Measurements from ENCODE around the gene NRROS. TPM values are rescaled to one million over a fixed set of nuclear protein-coding genes. Genes with fewer than 3 reads are reported as not detected.
A peak's percentile ranks its signal among the peaks of the same experiment; 100 is the strongest.

The NRROS gene
- total RNA-seq, 1 experiment from 2014 or later, result 0.07 TPM

- no peak overlapping the region for H3K9ac ChIP-seq (ENCODE audit: low read length)
- TF ChIP-seq EZH2 (IDR thresholded peaks at IDR 0.05; ENCODE audit: low read length, unreplicated experiment), result no peak
- TF ChIP-seq EZH2phosphoT487 (IDR thresholded peaks at IDR 0.05; ENCODE audit: borderline replicate concordance, low read length), result no peak
- TF ChIP-seq CTCF (conservative IDR thresholded peaks at IDR 0.05; ENCODE audit: low read depth, low read length), result no peak
- ChIA-PET CTCF (no interaction called here), POLR2A (ENCODE audit: unreplicated experiment) (no interaction called here)
- BruUV-seq (replicated peaks), result no TSS peak
- no peaks in the 10 kb centered on the region for H3K27me3 ChIP-seq (ENCODE audit: low read length)
- intact Hi-C loops (cut with micrococcal nuclease), result no loop called here
- H2AFZ ChIP-seq (ENCODE audit: low read length), result no peak overlapping the region
- no peaks in the 10 kb centered on the region for H3K36me3 ChIP-seq (ENCODE audit: low read depth, low read length)
- H3F3A ChIP-seq (ENCODE audit: low read length, unreplicated experiment), result no peaks in the 10 kb centered on the region
- ATAC-seq, result no peak
- no peaks in the 10 kb centered on the region for H3K9me3 ChIP-seq (ENCODE audit: low read length)
- H3K4me1 ChIP-seq (ENCODE audit: insufficient read depth, low read length), result no peaks in the 10 kb centered on the region
- H3K79me2 ChIP-seq (ENCODE audit: low read length), result no peaks in the 10 kb centered on the region
- no peak for DNase-seq
- H3K4me3 ChIP-seq (ENCODE audit: low read length), result no peak overlapping the region
- H4K20me1 ChIP-seq (ENCODE audit: low read length), result no peaks in the 10 kb centered on the region
- no peak overlapping the region for H3K27ac ChIP-seq (ENCODE audit: low read length)
- no peak overlapping the region for H3K4me2 ChIP-seq (ENCODE audit: low read length)
- H3K9me2 ChIP-seq (replicated peaks; ENCODE audit: low read length), result no peaks in the 10 kb centered on the region
These were observed 61.3 kb downstream of the NRROS start for GRCh38 chr3:196700801-196701200.

- no peak overlapping the region for H2AFZ ChIP-seq (ENCODE audit: low read length)
- no peak overlapping the region for H3K4me3 ChIP-seq (ENCODE audit: low read length)
- DNase-seq (no peak), ATAC-seq (no peak)
- no peaks in the 10 kb centered on the region for H3F3A ChIP-seq (ENCODE audit: low read length, unreplicated experiment)
- H3K79me2 ChIP-seq (ENCODE audit: low read length), result no peaks in the 10 kb centered on the region
- no peaks in the 10 kb centered on the region for H3K36me3 ChIP-seq (ENCODE audit: low read depth, low read length)
- H3K4me2 ChIP-seq (ENCODE audit: low read length), result no peak overlapping the region
- intact Hi-C loops (cut with micrococcal nuclease), result no loop called here
- ChIA-PET CTCF (no interaction called here), POLR2A (ENCODE audit: unreplicated experiment) (no interaction called here)
- H3K9me3 ChIP-seq (ENCODE audit: low read length), result no peaks in the 10 kb centered on the region
- H3K27ac ChIP-seq (ENCODE audit: low read length), result no peak overlapping the region
- H3K27me3 ChIP-seq (ENCODE audit: low read length), result no peaks in the 10 kb centered on the region
- H3K9ac ChIP-seq (ENCODE audit: low read length), result no peak overlapping the region
- no peak for TF ChIP-seq EZH2phosphoT487 (IDR thresholded peaks at IDR 0.05; ENCODE audit: borderline replicate concordance, low read length)
- no peak for TF ChIP-seq CTCF (conservative IDR thresholded peaks at IDR 0.05; ENCODE audit: low read depth, low read length)
- TF ChIP-seq EZH2 (IDR thresholded peaks at IDR 0.05; ENCODE audit: low read length, unreplicated experiment), result no peak
- H3K9me2 ChIP-seq (replicated peaks; ENCODE audit: low read length), result no peaks in the 10 kb centered on the region
- BruUV-seq (replicated peaks), result no TSS peak
- peaks cover 12% of the 10 kb centered on the region for H3K4me1 ChIP-seq (ENCODE audit: insufficient read depth, low read length)
- no peaks in the 10 kb centered on the region for H4K20me1 ChIP-seq (ENCODE audit: low read length)
These were observed 66.8 kb downstream of the NRROS start for GRCh38 chr3:196706327-196706726.

- no peaks in the 10 kb centered on the region for H4K20me1 ChIP-seq (ENCODE audit: low read length)
- H3K27me3 ChIP-seq (ENCODE audit: low read length), result no peaks in the 10 kb centered on the region
- no peaks in the 10 kb centered on the region for H3F3A ChIP-seq (ENCODE audit: low read length, unreplicated experiment)
- no peak overlapping the region for H2AFZ ChIP-seq (ENCODE audit: low read length)
- ATAC-seq (no peak), DNase-seq (no peak)
- CTCF ChIA-PET, result no interaction called here
- no peaks in the 10 kb centered on the region for H3K79me2 ChIP-seq (ENCODE audit: low read length)
- H3K9me2 ChIP-seq (replicated peaks; ENCODE audit: low read length), result no peaks in the 10 kb centered on the region
- POLR2A ChIA-PET (ENCODE audit: unreplicated experiment), result no interaction called here
- no peak overlapping the region for H3K4me3 ChIP-seq (ENCODE audit: low read length)
- H3K36me3 ChIP-seq (ENCODE audit: low read depth, low read length), result no peaks in the 10 kb centered on the region
- intact Hi-C loops (cut with micrococcal nuclease), result no loop called here
- no peaks in the 10 kb centered on the region for H3K9me3 ChIP-seq (ENCODE audit: low read length)
- no peak overlapping the region for H3K4me2 ChIP-seq (ENCODE audit: low read length)
- H3K27ac ChIP-seq (ENCODE audit: low read length), result no peak overlapping the region
- H3K4me1 ChIP-seq (ENCODE audit: insufficient read depth, low read length), result peaks cover 16% of the 10 kb centered on the region
- TF ChIP-seq EZH2phosphoT487 (IDR thresholded peaks at IDR 0.05; ENCODE audit: borderline replicate concordance, low read length) (no peak), EZH2 (IDR thresholded peaks at IDR 0.05; ENCODE audit: low read length, unreplicated experiment) (no peak)
- BruUV-seq (replicated peaks), result TSS peak; percentile 26
- no peak overlapping the region for H3K9ac ChIP-seq (ENCODE audit: low read length)
These were observed 67.2 kb downstream of the NRROS start for GRCh38 chr3:196706731-196707130.

Measured in PC-3 (cell line).